Measurements from ENCODE around the gene CALHM2.

The CALHM2 gene

DNA sequence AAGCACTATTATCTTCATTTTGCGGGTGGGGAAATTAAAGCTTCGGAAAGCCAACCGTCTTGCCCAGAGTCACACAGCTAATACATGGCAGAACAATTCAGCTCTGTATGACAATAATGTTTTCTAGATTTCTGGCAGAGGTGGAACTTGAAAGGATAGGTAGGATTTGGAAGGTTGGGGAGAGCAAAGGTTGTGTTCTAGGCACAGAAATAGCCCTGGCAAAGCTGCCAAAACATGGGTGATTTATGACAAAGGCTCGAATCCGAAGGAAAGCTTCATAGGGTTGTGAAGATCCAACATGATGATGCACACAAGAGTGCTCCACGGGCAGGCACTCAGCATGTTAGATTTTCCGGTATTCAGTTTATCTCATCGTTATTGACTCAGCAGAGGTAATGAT, 36.6 kb downstream of the CALHM2 start:
- DNase-seq = no peak

DNA sequence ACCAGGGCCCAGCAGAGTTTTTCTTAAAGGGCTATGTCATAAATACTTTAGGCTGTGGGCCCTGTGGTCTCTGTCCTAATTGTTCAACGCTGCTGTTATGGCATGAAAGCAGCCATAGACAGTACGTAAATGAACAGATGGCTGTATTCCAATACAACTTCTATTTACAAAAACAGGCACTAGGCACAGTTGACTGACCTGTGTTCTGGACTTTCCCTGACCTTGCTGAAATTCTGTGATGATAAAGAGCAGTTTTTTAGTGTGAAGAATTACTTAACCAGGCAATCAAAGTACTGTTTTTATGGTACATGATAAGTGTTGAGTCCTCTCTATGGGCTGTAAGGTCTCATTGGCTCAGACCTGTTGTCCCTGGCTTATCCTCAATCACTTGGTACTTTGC, 38.6 kb downstream of the CALHM2 start:
- no peak for DNase-seq

DNA sequence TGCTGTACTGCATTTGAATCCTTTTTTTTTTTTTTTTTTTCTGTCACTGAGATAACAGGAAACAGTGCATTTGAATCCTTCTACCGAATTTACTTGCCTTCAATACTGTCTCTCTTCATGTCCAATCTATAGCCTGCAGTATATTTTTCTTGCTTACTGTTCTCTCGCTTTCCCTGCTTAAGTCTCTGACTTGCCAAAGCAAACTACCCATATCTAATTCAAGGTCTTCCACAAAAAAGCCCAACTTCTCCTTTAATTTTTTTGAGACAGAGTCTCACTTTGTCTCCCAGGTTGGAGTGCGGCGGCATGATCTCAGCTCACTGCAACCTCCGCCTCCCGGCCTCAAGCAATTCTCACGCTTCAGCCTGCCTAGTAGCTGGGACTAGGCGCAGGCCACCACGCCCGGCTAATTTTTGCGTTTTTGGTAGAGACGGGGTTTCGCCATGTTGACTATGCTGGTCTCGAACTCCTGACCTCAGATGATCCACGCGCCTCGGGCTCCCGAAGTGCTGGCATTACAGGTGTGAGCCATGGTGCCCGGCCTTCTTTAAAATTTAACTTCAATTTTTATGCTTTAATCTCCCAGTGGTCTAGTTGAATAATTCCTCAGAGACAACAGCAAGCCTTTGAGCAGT, 54.9 kb downstream of the CALHM2 start:
- DNase-seq = no peak

DNA sequence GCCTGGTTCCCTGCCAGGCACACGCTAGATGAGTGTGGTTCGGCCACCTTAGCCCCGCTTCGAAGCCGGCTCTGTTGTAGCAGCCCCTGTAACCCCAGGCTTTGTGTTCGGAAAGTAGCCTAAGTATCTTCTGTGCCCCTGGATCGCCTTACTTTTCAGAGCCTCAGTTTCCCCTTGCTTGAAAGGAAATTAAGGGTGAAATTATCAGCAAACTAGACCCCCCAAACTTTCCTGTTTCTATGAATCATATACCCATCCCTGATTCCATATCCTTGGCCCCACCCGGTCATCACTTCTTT, 55.4 kb downstream of the CALHM2 start:
- DNase-seq = peak; percentile 23

Data from NCI-H82 (cell line).